Measurements from ENCODE around the gene TLN1.

Gene TLN1

GRCh38 chr9:35690614-35691333 is 41.2 kb downstream of the TLN1 start:
- Histone ChIP-seq H3K9me3 (ENCODE audit: control insufficient read depth, insufficient read depth, low read depth, low read length) (no peaks in the 10 kb centered on the region), H3K4me3 (ENCODE audit: low read depth, low read length) (peak overlapping the region; percentile 91), H3K4me1 (ENCODE audit: control insufficient read depth, insufficient read depth, low read length) (peaks cover 15% of the 10 kb centered on the region; the same call in 1 of the 2 replicates), H3K36me3 (ENCODE audit: control insufficient read depth, insufficient read depth, low read length) (peaks cover 29% of the 10 kb centered on the region), H3K27me3 (ENCODE audit: control insufficient read depth, insufficient read depth, low read length) (no peaks in the 10 kb centered on the region), H3K27ac (ENCODE audit: low read depth, low read length) (peak overlapping the region; percentile 85; the same call in 1 of the 2 replicates), H3K9ac (ENCODE audit: low read length) (peak overlapping the region; percentile 88)

GRCh38 chr9:35690294-35690613 is 41.7 kb downstream of the TLN1 start:
- peak overlapping the region; percentile 85; the same call in 1 of the 2 replicates for H3K27ac ChIP-seq (ENCODE audit: low read depth, low read length)

GRCh38 chr9:35689542-35690293 is 42.3 kb downstream of the TLN1 start, which contains the start of gene TPM2:
TSS of gene TPM2 (minus strand) at chr9:35689925. CDS start at chr9:35689817, 108 bp downstream.
- H3K27ac ChIP-seq (ENCODE audit: low read depth, low read length), result peak within 1 kb of the TSS; percentile 85
- no peaks in the 10 kb centered on the region for H3K9me3 ChIP-seq (ENCODE audit: control insufficient read depth, insufficient read depth, low read depth, low read length)
- no peaks in the 10 kb centered on the region for H3K27me3 ChIP-seq (ENCODE audit: control insufficient read depth, insufficient read depth, low read length)
- peaks cover 15% of the 10 kb centered on the region; the same call in 1 of the 2 replicates for H3K4me1 ChIP-seq (ENCODE audit: control insufficient read depth, insufficient read depth, low read length)
- peak within 1 kb of the TSS; percentile 91 for H3K4me3 ChIP-seq (ENCODE audit: low read depth, low read length)
- H3K9ac ChIP-seq (ENCODE audit: low read length), result peak within 1 kb of the TSS; percentile 88
- H3K36me3 ChIP-seq (ENCODE audit: control insufficient read depth, insufficient read depth, low read length), result peaks cover 39% of the 10 kb centered on the region

More at GRCh38 chr9:35690294-35690613, 41.7 kb downstream of the TLN1 start:
- Histone ChIP-seq H3K9ac (ENCODE audit: low read length) (peak overlapping the region; percentile 88), H3K4me1 (ENCODE audit: control insufficient read depth, insufficient read depth, low read length) (peaks cover 15% of the 10 kb centered on the region; the same call in 1 of the 2 replicates), H3K36me3 (ENCODE audit: control insufficient read depth, insufficient read depth, low read length) (peaks cover 34% of the 10 kb centered on the region), H3K4me3 (ENCODE audit: low read depth, low read length) (peak overlapping the region; percentile 91), H3K9me3 (ENCODE audit: control insufficient read depth, insufficient read depth, low read depth, low read length) (no peaks in the 10 kb centered on the region), H3K27me3 (ENCODE audit: control insufficient read depth, insufficient read depth, low read length) (no peaks in the 10 kb centered on the region)

DNA sequence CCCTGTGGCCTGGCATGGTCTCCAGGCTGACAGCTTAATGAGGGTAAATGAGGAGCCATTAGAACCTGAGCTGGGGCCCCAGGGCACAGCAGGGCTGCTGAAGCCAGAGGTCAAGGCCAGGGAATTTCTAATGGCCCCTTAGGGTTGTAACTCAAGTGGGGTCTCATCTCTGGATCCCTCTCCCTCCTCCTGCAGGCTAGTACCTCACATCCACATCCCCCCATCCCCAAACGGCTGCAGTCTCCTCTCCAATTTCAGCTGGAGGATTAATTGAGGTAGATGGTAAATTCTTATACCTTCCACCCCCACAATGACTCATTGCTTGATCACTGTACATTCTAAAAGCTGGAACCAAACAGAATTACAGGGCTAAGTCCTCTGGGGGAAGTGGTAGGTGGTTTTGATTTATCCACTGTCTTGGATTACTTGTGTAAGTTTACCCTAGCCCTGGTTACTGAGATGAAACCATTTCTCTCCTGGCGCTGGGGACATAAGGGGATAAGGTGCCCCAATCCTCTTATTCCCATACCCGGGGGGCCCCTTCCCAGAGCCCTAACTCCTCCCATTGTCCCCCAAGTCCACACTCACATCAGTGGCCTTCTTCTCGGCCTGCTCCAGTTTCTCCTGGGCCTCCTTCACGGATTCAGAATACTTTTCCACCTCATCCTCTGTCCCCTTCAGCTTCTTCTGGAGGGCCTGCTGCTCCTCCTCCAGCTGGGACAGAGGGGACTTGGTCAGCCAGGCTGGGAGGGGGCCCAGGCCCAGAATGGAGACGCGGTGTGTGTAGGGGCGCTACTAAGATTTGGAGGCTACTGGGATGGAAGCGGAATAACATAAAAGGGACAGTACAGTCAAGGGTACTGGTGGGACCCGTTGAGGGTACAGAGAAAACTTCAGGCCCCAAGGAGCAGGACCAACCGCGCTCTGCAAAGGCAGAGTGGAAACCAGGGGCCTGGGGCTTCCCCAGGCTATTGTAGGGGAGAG is 43.1 kb downstream of the TLN1 start:
- Histone ChIP-seq H3K4me1 (ENCODE audit: control insufficient read depth, insufficient read depth, low read length) (peaks cover 15% of the 10 kb centered on the region; the same call in 1 of the 2 replicates), H3K36me3 (ENCODE audit: control insufficient read depth, insufficient read depth, low read length) (peaks cover 48% of the 10 kb centered on the region), H3K9me3 (ENCODE audit: control insufficient read depth, insufficient read depth, low read depth, low read length) (no peaks in the 10 kb centered on the region), H3K27me3 (ENCODE audit: control insufficient read depth, insufficient read depth, low read length) (no peaks in the 10 kb centered on the region), H3K9ac (ENCODE audit: low read length) (peak overlapping the region; percentile 88), H3K27ac (ENCODE audit: low read depth, low read length) (peak overlapping the region; percentile 78), H3K4me3 (ENCODE audit: low read depth, low read length) (peak overlapping the region; percentile 91)

DNA sequence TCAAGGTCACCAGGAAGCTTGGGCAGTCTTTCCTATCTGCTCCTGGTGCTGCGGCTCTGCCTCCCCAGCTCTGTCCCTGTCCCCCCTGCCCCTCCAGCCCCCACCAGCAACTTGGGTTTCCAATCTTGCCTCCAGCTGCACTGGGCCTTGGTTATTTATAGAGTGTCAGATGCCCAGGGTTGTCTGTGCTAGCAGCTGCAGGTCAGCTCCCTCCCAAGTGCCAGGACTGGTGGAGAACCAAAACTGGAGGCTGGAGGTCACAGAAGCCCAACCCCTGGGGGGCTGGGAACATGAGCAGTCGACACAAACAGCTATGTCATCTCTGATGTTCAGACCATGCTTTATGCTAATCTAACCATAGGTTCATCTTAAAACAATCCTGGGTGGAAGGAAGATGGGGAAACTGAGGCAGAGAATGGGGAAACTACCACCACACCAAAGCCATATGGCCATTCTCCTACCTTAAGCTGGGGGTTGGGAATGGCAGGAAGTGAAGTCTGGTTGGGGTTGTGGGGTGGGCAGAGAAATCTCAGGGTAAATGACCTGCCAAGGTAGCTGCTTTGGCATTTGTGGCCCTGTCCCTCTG is 43.9 kb downstream of the TLN1 start:
- peaks cover 56% of the 10 kb centered on the region for H3K36me3 ChIP-seq (ENCODE audit: control insufficient read depth, insufficient read depth, low read length)
- H3K27me3 ChIP-seq (ENCODE audit: control insufficient read depth, insufficient read depth, low read length), result no peaks in the 10 kb centered on the region
- H3K4me1 ChIP-seq (ENCODE audit: control insufficient read depth, insufficient read depth, low read length), result peaks cover 15% of the 10 kb centered on the region; the same call in 1 of the 2 replicates
- peak overlapping the region; percentile 88 for H3K9ac ChIP-seq (ENCODE audit: low read length)
- H3K4me3 ChIP-seq (ENCODE audit: low read depth, low read length), result peak overlapping the region; percentile 91
- H3K27ac ChIP-seq (ENCODE audit: low read depth, low read length), result no peak overlapping the region
- H3K9me3 ChIP-seq (ENCODE audit: control insufficient read depth, insufficient read depth, low read depth, low read length), result no peaks in the 10 kb centered on the region

GRCh38 chr9:35687306-35687705 is 44.7 kb downstream of the TLN1 start:
- H3K9me3 ChIP-seq (ENCODE audit: control insufficient read depth, insufficient read depth, low read depth, low read length), result no peaks in the 10 kb centered on the region
- peaks cover 15% of the 10 kb centered on the region; the same call in 1 of the 2 replicates for H3K4me1 ChIP-seq (ENCODE audit: control insufficient read depth, insufficient read depth, low read length)
- H3K9ac ChIP-seq (ENCODE audit: low read length), result no peak overlapping the region
- H3K27ac ChIP-seq (ENCODE audit: low read depth, low read length), result no peak overlapping the region
- H3K4me3 ChIP-seq (ENCODE audit: low read depth, low read length), result no peak overlapping the region
- H3K36me3 ChIP-seq (ENCODE audit: control insufficient read depth, insufficient read depth, low read length), result peaks cover 63% of the 10 kb centered on the region
- no peaks in the 10 kb centered on the region for H3K27me3 ChIP-seq (ENCODE audit: control insufficient read depth, insufficient read depth, low read length)

- H3K36me3 ChIP-seq (ENCODE audit: control insufficient read depth, insufficient read depth, low read length), result peaks cover 71% of the 10 kb centered on the region
- H3K9ac ChIP-seq (ENCODE audit: low read length), result no peak overlapping the region
- no peaks in the 10 kb centered on the region for H3K27me3 ChIP-seq (ENCODE audit: control insufficient read depth, insufficient read depth, low read length)
- no peaks in the 10 kb centered on the region for H3K9me3 ChIP-seq (ENCODE audit: control insufficient read depth, insufficient read depth, low read depth, low read length)
- H3K4me1 ChIP-seq (ENCODE audit: control insufficient read depth, insufficient read depth, low read length), result peaks cover 13% of the 10 kb centered on the region; the same call in 1 of the 2 replicates
- no peak overlapping the region for H3K27ac ChIP-seq (ENCODE audit: low read depth, low read length)
- H3K4me3 ChIP-seq (ENCODE audit: low read depth, low read length), result no peak overlapping the region
Observed at GRCh38 chr9:35686222-35687203, 45.5 kb downstream of the TLN1 start.

DNA sequence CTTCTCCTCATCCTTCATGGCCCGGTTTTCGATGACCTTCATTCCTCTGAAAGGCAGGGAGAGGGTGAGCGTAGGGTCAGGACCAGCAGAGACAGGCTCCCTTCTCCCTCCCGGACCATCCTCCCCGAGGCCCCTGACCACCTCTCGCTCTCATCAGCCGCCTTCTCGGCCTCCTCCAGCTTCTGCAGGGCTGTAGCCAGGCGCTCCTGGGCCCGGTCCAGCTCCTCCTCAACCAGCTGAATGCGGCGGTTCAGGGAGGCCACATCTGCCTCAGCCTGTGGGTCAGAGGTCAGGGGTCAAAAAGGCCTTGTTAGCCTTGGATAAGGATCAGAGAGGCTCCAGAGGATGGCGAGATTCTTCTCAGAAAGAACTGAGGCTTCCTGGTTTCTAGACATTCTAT is 46.5 kb downstream of the TLN1 start:
- Histone ChIP-seq H3K27me3 (ENCODE audit: control insufficient read depth, insufficient read depth, low read length) (no peaks in the 10 kb centered on the region), H3K4me1 (ENCODE audit: control insufficient read depth, insufficient read depth, low read length) (peaks cover 20% of the 10 kb centered on the region), H3K27ac (ENCODE audit: low read depth, low read length) (no peak overlapping the region), H3K9ac (ENCODE audit: low read length) (no peak overlapping the region), H3K4me3 (ENCODE audit: low read depth, low read length) (no peak overlapping the region), H3K36me3 (ENCODE audit: control insufficient read depth, insufficient read depth, low read length) (peaks cover 74% of the 10 kb centered on the region), H3K9me3 (ENCODE audit: control insufficient read depth, insufficient read depth, low read depth, low read length) (no peaks in the 10 kb centered on the region)

DNA sequence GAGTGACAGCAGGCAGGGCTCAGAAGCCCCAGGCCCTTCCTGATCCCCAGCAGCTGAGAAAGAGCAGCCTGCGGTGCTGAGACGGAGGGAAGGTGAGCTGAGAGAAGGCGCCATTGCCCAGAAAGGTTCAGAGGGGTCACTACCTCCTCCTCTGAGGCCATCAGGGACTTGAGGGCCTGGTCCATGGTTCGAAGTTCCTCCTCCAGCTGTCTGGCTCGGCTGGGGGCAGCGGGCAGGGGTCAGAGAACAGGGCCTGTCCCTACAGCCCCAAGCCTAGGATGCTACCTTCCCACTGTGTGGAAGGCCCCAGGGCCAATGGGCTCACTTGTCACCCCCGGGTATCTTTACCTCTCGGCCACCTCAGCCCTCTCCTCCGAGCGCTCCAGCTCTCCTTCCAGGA is 47.1 kb downstream of the TLN1 start:
- Histone ChIP-seq H3K4me1 (ENCODE audit: control insufficient read depth, insufficient read depth, low read length) (peaks cover 26% of the 10 kb centered on the region), H3K36me3 (ENCODE audit: control insufficient read depth, insufficient read depth, low read length) (peaks cover 74% of the 10 kb centered on the region), H3K9me3 (ENCODE audit: control insufficient read depth, insufficient read depth, low read depth, low read length) (no peaks in the 10 kb centered on the region), H3K4me3 (ENCODE audit: low read depth, low read length) (no peak overlapping the region), H3K27ac (ENCODE audit: low read depth, low read length) (no peak overlapping the region), H3K27me3 (ENCODE audit: control insufficient read depth, insufficient read depth, low read length) (no peaks in the 10 kb centered on the region), H3K9ac (ENCODE audit: low read length) (no peak overlapping the region)

All from HUES6 (cell line).